ENCODE results near the gene NOS2. TPM values are rescaled to one million over a fixed set of nuclear protein-coding genes. Genes with fewer than 3 reads are reported as not detected.

NOS2 gene
- total RNA-seq, 1 donor from 2014 or later = not detected

DNA sequence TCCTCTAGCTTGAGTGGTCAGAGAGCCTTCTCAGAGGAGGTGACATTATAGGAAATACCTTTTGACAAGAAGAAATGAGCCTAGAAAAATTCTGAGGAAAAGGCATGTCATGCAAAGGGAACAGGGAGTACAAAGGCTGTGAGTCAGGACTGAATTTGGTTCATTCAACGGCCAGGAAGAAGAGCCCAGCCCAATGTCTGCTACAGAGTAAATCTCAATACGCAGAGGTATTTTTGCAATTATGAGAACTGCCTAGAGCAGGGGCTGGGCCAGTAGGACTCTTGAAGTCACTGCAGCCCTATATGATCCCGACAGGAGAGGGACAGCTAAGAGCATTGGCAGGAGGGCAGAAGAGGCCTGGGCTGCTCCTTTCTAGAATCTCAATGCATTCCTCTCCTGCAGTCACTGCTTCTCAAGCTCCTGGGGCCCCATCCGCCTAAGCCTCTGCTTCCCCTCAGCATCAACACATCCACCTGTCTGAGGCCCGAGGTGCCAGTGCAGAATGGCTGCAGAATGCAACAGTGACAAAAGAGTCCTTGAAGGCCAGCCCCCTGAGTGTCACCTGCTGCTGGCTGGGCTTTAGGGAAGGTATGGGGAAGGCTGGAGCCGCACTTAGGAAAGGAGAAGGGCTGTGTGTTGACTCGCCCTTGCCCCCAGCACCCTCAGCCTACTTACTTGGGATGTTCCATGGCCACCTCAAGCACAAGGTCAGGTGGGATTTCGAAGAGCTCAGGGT lies 20.1 kb downstream of the NOS2 start:
- H3K9me3 Mint-ChIP-seq (ENCODE audit: low read depth) = no peaks in the 10 kb centered on the region
- TF ChIP-seq, protein P1, sequence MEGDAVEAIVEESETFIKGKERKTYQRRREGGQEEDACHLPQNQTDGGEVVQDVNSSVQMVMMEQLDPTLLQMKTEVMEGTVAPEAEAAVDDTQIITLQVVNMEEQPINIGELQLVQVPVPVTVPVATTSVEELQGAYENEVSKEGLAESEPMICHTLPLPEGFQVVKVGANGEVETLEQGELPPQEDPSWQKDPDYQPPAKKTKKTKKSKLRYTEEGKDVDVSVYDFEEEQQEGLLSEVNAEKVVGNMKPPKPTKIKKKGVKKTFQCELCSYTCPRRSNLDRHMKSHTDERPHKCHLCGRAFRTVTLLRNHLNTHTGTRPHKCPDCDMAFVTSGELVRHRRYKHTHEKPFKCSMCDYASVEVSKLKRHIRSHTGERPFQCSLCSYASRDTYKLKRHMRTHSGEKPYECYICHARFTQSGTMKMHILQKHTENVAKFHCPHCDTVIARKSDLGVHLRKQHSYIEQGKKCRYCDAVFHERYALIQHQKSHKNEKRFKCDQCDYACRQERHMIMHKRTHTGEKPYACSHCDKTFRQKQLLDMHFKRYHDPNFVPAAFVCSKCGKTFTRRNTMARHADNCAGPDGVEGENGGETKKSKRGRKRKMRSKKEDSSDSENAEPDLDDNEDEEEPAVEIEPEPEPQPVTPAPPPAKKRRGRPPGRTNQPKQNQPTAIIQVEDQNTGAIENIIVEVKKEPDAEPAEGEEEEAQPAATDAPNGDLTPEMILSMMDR (IDR thresholded peaks at IDR 0.05) = no peak
- DNase-seq (ENCODE audit: low spot score) = no peak
- H3K4me1 Mint-ChIP-seq (ENCODE audit: low read depth) = peaks cover 21% of the 10 kb centered on the region
- H3K27me3 Mint-ChIP-seq (ENCODE audit: low read depth) = peaks cover 10% of the 10 kb centered on the region
- no peak overlapping the region for H3K4me3 Mint-ChIP-seq (ENCODE audit: unreplicated experiment)
- H3K27ac Mint-ChIP-seq (ENCODE audit: unreplicated experiment) = no peak overlapping the region
- peaks cover 2% of the 10 kb centered on the region for H3K36me3 Mint-ChIP-seq (ENCODE audit: low read depth)

DNA sequence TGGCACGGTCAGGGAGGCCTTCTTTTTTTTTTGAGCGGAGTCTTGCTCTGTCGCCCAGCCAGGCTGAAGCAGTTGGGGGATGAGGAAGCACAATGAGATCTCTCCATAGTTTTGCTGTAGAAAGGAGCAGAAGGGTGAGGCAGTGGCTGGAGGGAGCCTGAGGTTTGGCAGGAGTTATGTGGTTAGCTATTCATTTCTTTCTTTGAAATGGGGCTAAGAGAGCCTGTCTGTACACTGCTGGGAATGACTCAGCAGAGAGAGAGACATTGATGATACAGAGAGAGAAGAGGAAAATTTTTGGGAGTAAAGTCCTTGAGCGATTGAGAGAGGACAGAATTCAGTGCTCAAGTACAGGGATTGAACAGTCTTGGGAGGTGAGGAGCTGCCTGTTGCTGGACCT lies 22.1 kb downstream of the NOS2 start:
- H3K4me1 Mint-ChIP-seq (ENCODE audit: low read depth) = peaks cover 8% of the 10 kb centered on the region
- H3K36me3 Mint-ChIP-seq (ENCODE audit: low read depth) = peaks cover 2% of the 10 kb centered on the region
- peak overlapping the region; percentile 77 for H3K27ac Mint-ChIP-seq (ENCODE audit: unreplicated experiment)
- H3K27me3 Mint-ChIP-seq (ENCODE audit: low read depth) = peaks cover 10% of the 10 kb centered on the region
- TF ChIP-seq, protein P1 (IDR thresholded peaks at IDR 0.05) = no peak
- H3K9me3 Mint-ChIP-seq (ENCODE audit: low read depth) = no peaks in the 10 kb centered on the region
- DNase-seq (ENCODE audit: low spot score) = no peak
- no peak overlapping the region for H3K4me3 Mint-ChIP-seq (ENCODE audit: unreplicated experiment)

DNA sequence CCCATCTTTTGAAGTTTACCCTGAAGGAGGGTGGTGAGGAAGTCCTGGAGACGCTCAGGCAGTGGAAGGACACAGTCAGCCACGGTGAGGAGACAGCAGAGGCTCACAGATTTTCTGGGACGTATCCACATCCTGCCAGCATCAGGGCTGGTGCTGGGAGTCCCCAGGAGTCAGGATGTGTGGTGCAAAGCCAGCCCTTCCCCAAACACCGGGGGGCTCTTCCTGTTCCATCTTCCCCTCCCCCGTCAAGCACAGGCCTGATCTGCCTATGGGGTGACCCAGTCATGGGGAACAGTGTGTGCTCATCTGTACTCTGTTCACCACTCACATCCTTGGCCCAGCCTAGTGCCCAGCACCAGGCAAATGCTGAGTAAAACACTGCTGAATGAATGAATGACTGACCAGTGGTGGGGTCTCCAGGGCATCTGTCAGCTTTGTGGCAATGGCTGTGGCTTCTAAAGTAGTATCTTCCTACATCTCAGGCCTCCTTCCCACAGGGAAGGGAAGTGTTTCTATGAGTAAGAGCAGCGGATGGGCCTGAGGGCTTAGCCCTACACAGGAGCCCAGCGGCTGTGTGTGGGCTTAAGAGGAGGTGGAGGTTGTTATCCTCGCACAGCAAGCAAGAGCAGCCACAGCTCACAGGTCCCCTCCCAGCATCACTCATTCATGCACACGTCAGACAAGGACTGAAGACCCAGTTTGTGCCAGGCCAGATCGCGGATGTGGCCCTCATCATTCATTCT lies 23.3 kb downstream of the NOS2 start:
- TF ChIP-seq, protein P1 (IDR thresholded peaks at IDR 0.05) = no peak

DNA sequence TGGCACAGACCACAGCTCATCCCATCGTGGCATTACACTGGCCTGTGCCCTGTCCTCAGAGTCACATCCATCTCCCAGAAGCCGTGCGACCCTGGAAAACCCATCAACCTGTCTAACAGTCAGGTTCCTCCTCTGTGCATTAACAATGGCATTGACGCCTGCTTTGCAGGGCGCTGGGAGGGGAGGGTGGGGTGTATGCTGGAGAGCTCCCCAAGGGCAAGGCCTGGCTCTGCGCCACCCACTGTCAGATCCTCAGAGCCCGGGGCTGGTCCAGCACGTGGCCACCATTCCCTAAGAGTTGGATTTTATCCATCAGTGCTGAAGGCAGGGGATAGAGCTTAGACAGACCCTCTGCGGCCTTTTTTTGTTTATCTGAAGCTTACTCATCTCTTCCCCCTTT lies 28.7 kb downstream of the NOS2 start:
- no peaks in the 10 kb centered on the region for H3K4me1 Mint-ChIP-seq (ENCODE audit: low read depth)
- H3K27me3 Mint-ChIP-seq (ENCODE audit: low read depth) = peaks cover 2% of the 10 kb centered on the region
- H3K9me3 Mint-ChIP-seq (ENCODE audit: low read depth) = no peaks in the 10 kb centered on the region
- DNase-seq (ENCODE audit: low spot score) = no peak
- H3K36me3 Mint-ChIP-seq (ENCODE audit: low read depth) = no peaks in the 10 kb centered on the region
- TF ChIP-seq, protein P1 (IDR thresholded peaks at IDR 0.05) = no peak
- no peak overlapping the region for H3K4me3 Mint-ChIP-seq (ENCODE audit: unreplicated experiment)
- no peak overlapping the region for H3K27ac Mint-ChIP-seq (ENCODE audit: unreplicated experiment)

More for the DNA sequence above, 23.3 kb downstream of the NOS2 start:
- no peak overlapping the region for H3K4me3 Mint-ChIP-seq (ENCODE audit: unreplicated experiment)
- DNase-seq (ENCODE audit: low spot score) = no peak
- peaks cover 9% of the 10 kb centered on the region for H3K27me3 Mint-ChIP-seq (ENCODE audit: low read depth)
- no peaks in the 10 kb centered on the region for H3K9me3 Mint-ChIP-seq (ENCODE audit: low read depth)
- peaks cover 2% of the 10 kb centered on the region for H3K36me3 Mint-ChIP-seq (ENCODE audit: low read depth)
- H3K4me1 Mint-ChIP-seq (ENCODE audit: low read depth) = peaks cover 8% of the 10 kb centered on the region
- no peak overlapping the region for H3K27ac Mint-ChIP-seq (ENCODE audit: unreplicated experiment)

DNA sequence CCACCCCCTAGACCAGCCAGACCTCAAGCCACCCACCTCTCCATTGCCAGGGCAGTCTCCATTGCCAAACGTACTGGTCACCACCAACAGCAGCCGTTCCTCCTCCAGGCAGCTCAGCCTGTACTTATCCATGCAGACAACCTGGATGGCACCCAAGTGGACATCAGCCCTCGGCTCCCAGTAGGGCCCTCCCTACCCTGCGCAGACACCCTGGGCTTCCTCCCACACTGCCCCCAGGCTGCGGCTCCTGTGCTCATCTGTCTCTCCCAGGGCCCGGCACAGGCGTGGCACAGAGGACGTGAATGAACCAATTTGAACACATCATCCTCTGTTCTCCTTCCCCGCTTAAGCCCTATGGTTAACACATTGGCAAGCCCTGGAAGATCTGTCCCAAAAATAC lies 29.5 kb downstream of the NOS2 start:
- Mint-ChIP-seq H3K4me3 (ENCODE audit: unreplicated experiment) (no peak overlapping the region), H3K4me1 (ENCODE audit: low read depth) (no peaks in the 10 kb centered on the region), H3K27me3 (ENCODE audit: low read depth) (peaks cover 2% of the 10 kb centered on the region), H3K36me3 (ENCODE audit: low read depth) (no peaks in the 10 kb centered on the region), H3K9me3 (ENCODE audit: low read depth) (no peaks in the 10 kb centered on the region), H3K27ac (ENCODE audit: unreplicated experiment) (no peak overlapping the region)
- TF ChIP-seq, protein P1 (IDR thresholded peaks at IDR 0.05) = no peak
- DNase-seq (ENCODE audit: low spot score) = no peak
